Pancreas (tissue), 10 donors: Measurements from ENCODE around the gene SSUH2. TPM values are rescaled to one million over a fixed set of nuclear protein-coding genes. Genes with fewer than 3 reads are reported as not detected.

Source experiments
- ATAC-seq, 4 donors: fragments of 200-7000 bp; cut with Tn5 transposase; one replicate each; pipeline versions ENCODE4 v1.8.0 to v1.9.1; 2020; ENCODE audit warnings: mild to moderate bottlenecking in 4 of 4, moderate library complexity in 4 of 4
- DNase-seq, 6 donors: peaks; one replicate each; pipeline ENCODE4 v3.0.0-alpha.2; 2020
- FAIRE-seq: peaks from 2 replicates; lab custom pipeline; 2012; peaks lifted over from hg19 to GRCh38; lab: Jason Lieb, UNC
- H3K27ac ChIP-seq, 4 donors: fragments of 200-600 bp; sonication (generic); 1 replicate in 3 of 4; 2 replicates in 1 of 4; pipeline versions ENCODE4 v1.5.0 to v1.8.0; 2020
- H3K27me3 ChIP-seq, 4 donors: fragments of 200-600 bp; one replicate each; pipeline ENCODE4 v1.8.0; 2021
- H3K36me3 ChIP-seq, 3 donors: fragments of 200-600 bp; sonication (generic) in 1 of 3; one replicate each; pipeline versions ENCODE4 v1.5.0 to v1.8.0; 2020 to 2021
- H3K4me1 ChIP-seq, 3 donors: fragments of 200-600 bp; one replicate each; pipeline ENCODE4 v1.8.0; 2021
- H3K4me3 ChIP-seq, 4 donors: fragments of 200-600 bp; sonication (generic) in 2 of 4; one replicate each; pipeline versions ENCODE4 v1.5.0 to v1.8.0; 2020 to 2021
- H3K9me3 ChIP-seq, 4 donors: fragments of 200-600 bp; one replicate each; pipeline ENCODE4 v1.8.0; 2021
- CTCF ChIP-seq, 4 donors: fragments of 200-600 bp; sonication (generic) in 3 of 4; IDR thresholded peaks; one replicate each; pipeline versions ENCODE4 v1.5.0 to v1.8.0; 2021; ENCODE audit warnings: antibody characterized with exemption in 4 of 4
- WGBS, 2 donors: extraction: QIAGEN DNeasy Blood & Tissue Kit; methylation state at CpG; one replicate each; pipeline ENCODE4 v1.1.7; 2013; 5-methylcytosine and 5-hydroxymethylcytosine counted together
- intact Hi-C, 3 donors: fragments of 100-400 bp; cut with DNase I; formaldehyde crosslinking; loops; one replicate each; pipeline versions ENCODE4 v1.11.1 to v1.14.2; 2022
- polyA plus RNA-seq, 2 donors: library from polyadenylated mRNA; stranded (reverse); fragments of 200-250 nt; gene quantifications; one replicate each; pipeline ENCODE4 v1.2.3, GENCODE V29; 2013
- total RNA-seq, 6 donors: library from RNA; stranded (reverse); fragmentation: NEBNext Ultra II Directional in 4 of 6; extraction: Animal tissue kit (Norgen Biotek cat#: 25700) in 4 of 6; gene quantifications; one replicate each; pipeline versions ENCODE4 v1.2.1 to v1.2.4, GENCODE V29; 2021 to 2023
- donor health status: healthy with polysubstance abuse.
- donor health status: DM: no; HTN: no; CAD: no; lungs with moderate emphysema.
- donor health status: DM: no; HTN: no; CAD: no.
- donor health status: control.
- donor health status: control.
- donor health status: Bipolar disorder and iron deficiency.
- donor health status: DM: yes; HTN: yes; CAD: no.
- donor health status: DM: no; HTN: no; CAD: no.
- donor health status: DM: no; HTN: no; CAD: no.
- donor health status: DM: yes; HTN: yes; CAD: no.

The SSUH2 gene
- total and polyA plus RNA-seq, 8 donors = 0.06 to 1.8 (median 0.22) TPM

GRCh38 chr3:8599146-8599545 lies 45.5 kb downstream of the SSUH2 start:
- Histone ChIP-seq H3K9me3 (no peaks in the 10 kb centered on the region), H3K27me3 (no peaks in the 10 kb centered on the region), H3K36me3 (no peaks in the 10 kb centered on the region), H3K27ac (no peak overlapping the region), H3K4me3 (no peak overlapping the region), H3K4me1 (no peaks in the 10 kb centered on the region)
- no peak for TF ChIP-seq CTCF (IDR thresholded peaks at IDR 0.05)
- intact Hi-C loops = no loop called here
- no peak for ATAC-seq
- FAIRE-seq = no peak
- DNase-seq = no peak
- WGBS, 2 donors = 45 to 60% methylated on average over 3 of the region's 3 CpGs

- 69 to 81% methylated on average over 7 of the region's 7 CpGs for WGBS, 2 donors
- no peaks in the 10 kb centered on the region for H3K9me3 ChIP-seq
- H3K27ac ChIP-seq = no peak overlapping the region
- no peak for ATAC-seq
- H3K27me3 ChIP-seq = no peaks in the 10 kb centered on the region
- FAIRE-seq = no peak
- no peak overlapping the region for H3K4me3 ChIP-seq
- H3K4me1 ChIP-seq = no peaks in the 10 kb centered on the region
- no peak for TF ChIP-seq CTCF (IDR thresholded peaks at IDR 0.05)
- no peak for DNase-seq
- no peaks in the 10 kb centered on the region for H3K36me3 ChIP-seq
- intact Hi-C loops = no loop called here
These were observed 47.3 kb downstream of the SSUH2 start for GRCh38 chr3:8597219-8597853.

GRCh38 chr3:8596321-8597218 lies 48.0 kb downstream of the SSUH2 start:
- intact Hi-C loops = no loop called here
- Histone ChIP-seq H3K4me3 (no peak overlapping the region), H3K27ac (no peak overlapping the region), H3K27me3 (no peaks in the 10 kb centered on the region), H3K36me3 (no peaks in the 10 kb centered on the region), H3K9me3 (no peaks in the 10 kb centered on the region), H3K4me1 (no peaks in the 10 kb centered on the region)
- no peak for FAIRE-seq
- ATAC-seq = no peak
- 69 to 73% methylated on average over 18 of the region's 18 CpGs for WGBS, 2 donors
- TF ChIP-seq CTCF (IDR thresholded peaks at IDR 0.05) = no peak
- no peak for DNase-seq

DNA sequence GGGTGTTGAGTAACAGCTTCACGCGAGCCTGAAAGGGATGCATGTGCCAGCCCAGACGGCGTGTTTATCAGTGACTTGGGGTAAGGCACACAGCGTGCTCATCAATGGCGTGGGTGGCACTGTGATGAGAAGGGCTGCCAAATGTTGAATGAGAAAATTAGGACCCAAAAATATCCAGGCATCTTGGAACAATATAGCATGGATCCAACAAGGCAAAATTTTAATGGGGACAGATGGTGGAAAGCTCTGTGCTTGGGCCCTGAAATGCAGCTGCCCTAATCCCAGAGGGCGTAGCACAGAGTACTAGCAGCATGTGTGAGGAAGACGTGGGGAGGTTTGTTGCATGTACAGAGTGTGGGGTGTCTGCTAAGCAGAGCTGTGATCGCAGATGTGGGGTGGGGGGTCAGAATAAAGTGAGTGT lies 48.9 kb downstream of the SSUH2 start:
- intact Hi-C loops = no loop called here
- no peak for FAIRE-seq
- no peaks in the 10 kb centered on the region for H3K27me3 ChIP-seq
- no peak overlapping the region for H3K4me3 ChIP-seq
- no peaks in the 10 kb centered on the region for H3K36me3 ChIP-seq
- H3K4me1 ChIP-seq = no peaks in the 10 kb centered on the region
- DNase-seq = no peak
- no peak for ATAC-seq
- WGBS, 2 donors = 80 to 85% methylated on average over 9 of the region's 9 CpGs
- H3K27ac ChIP-seq = no peak overlapping the region
- no peaks in the 10 kb centered on the region for H3K9me3 ChIP-seq
- TF ChIP-seq CTCF (IDR thresholded peaks at IDR 0.05) = no peak

DNA sequence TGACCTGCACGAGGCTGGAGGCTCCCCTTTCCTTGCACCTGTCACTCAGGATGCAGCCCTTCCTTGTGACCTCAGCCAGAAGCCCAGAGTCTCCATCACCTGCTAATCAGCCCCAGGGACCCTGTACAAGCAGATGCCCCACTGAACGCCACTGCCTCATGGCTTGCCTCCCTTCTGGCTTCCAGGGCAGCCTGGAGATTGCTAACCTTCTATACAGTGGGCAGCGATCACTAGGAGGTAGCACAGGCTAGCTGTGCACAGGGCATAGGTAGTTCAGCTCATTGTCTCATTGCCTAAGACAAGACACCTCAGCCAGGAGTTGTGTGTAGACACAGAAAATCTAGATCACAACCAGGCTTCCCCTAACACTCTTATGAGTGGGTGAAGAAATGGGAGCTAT lies 49.3 kb downstream of the SSUH2 start:
- H3K27me3 ChIP-seq = no peaks in the 10 kb centered on the region
- DNase-seq = no peak
- intact Hi-C loops = no loop called here
- TF ChIP-seq CTCF (IDR thresholded peaks at IDR 0.05) = no peak
- H3K4me3 ChIP-seq = no peak overlapping the region
- ATAC-seq = no peak
- no peaks in the 10 kb centered on the region for H3K36me3 ChIP-seq
- 72 to 77% methylated on average over 3 of the region's 3 CpGs for WGBS, 2 donors
- FAIRE-seq = no peak
- no peaks in the 10 kb centered on the region for H3K9me3 ChIP-seq
- no peak overlapping the region for H3K27ac ChIP-seq
- H3K4me1 ChIP-seq = no peaks in the 10 kb centered on the region
